ENCODE measurements around the gene ARPP21. TPM values are rescaled to one million over a fixed set of nuclear protein-coding genes. Genes with fewer than 3 reads are reported as not detected.
A peak's percentile ranks its signal among the peaks of the same experiment; 100 is the strongest.
"Not testable (repeated sequence)": the region's sequence is repeated elsewhere in the genome, so short reads cannot be mapped to it uniquely, and the experiment has no call there.

The ARPP21 gene
- under 0.01 and 4.8 TPM in 2 replicates for total RNA-seq (2012; rRNA removed)

DNA sequence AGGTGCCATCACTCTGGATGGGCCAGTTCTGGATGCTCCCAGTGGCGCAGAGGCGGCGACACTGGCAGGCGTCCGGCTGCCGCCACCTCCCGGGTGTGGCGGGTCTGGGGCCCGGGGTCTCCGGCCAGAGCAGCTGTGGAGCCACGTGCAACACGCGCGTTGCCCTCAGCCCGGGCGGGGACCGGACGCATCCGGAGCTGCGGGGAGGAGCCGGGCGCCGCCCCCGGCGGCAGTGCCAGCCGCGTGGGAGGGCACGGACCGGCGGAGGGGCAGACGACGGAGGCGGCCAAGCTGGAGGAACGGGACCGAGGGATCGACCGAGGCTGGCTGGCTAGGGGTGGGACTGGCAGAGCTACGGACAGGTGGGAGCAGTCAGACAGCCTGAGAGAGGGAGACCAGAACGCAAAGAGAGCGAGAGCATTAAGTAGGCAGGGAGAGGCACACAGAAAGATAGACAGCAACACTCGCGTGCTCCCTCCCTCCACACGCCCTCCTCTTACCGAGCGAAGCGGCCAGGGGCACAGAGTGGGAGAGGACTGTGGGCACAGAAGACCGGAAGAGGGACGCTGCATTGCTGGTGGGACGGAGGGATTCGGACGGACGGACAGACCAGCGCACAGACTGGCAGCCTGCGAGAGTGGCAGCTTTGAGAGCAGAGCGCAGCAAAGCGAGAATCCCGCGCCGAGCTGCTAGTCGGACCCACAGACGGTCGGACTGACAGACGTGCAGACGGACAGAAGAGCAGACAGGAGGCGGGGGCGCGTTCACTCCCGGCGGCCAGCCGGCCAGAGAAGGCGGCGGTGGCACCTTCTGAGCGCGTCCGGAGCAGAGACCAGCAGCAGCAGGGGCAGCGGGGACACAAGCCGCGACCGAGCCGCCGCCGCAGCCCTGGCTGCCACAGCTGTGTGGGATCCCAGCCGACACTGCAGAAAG is at the start of gene ARPP21:
Gene ARPP21 (plus strand): TSS at position 272 of the 933 bp plus-strand sequence. CDS start 42,227 bp downstream, outside the sequence.
- H3K9me3 ChIP-seq (replicated peaks; ENCODE audit: low read length), result no peaks in the 10 kb centered on the region
- no peaks in the 10 kb centered on the region for H3K36me3 ChIP-seq (ENCODE audit: insufficient read depth, low read length)
- peaks cover 13% of the 10 kb centered on the region for H3K27me3 ChIP-seq (ENCODE audit: control insufficient read depth, insufficient read depth, low read length)
- H3K4me2 ChIP-seq (ENCODE audit: low read length), result peak within 1 kb of the TSS; percentile 97
- H3K9ac ChIP-seq (ENCODE audit: low read depth, low read length), result peak within 1 kb of the TSS; percentile 54
- peak within 1 kb of the TSS; percentile 80 for H3K4me3 ChIP-seq (ENCODE audit: low read length)
- H3K4me1 ChIP-seq (ENCODE audit: control insufficient read depth, insufficient read depth, low read length), result peaks cover 4% of the 10 kb centered on the region

GRCh38 chr3:35592589-35593295 is 46.6 kb upstream of the ARPP21 start:
- no peak overlapping the region for H3K4me2 ChIP-seq (ENCODE audit: low read length)
- no peaks in the 10 kb centered on the region for H3K4me1 ChIP-seq (ENCODE audit: control insufficient read depth, insufficient read depth, low read length)
- H3K9me3 ChIP-seq (replicated peaks; ENCODE audit: low read length), result no peaks in the 10 kb centered on the region
- no peak overlapping the region for H3K4me3 ChIP-seq (ENCODE audit: low read length)
- no peak overlapping the region for H3K9ac ChIP-seq (ENCODE audit: low read depth, low read length)
- H3K27me3 ChIP-seq (ENCODE audit: control insufficient read depth, insufficient read depth, low read length), result no peaks in the 10 kb centered on the region
- H3K36me3 ChIP-seq (ENCODE audit: insufficient read depth, low read length), result no peaks in the 10 kb centered on the region

- Histone ChIP-seq H3K9ac (ENCODE audit: low read depth, low read length) (no peak overlapping the region), H3K4me3 (ENCODE audit: low read length) (no peak overlapping the region), H3K4me1 (ENCODE audit: control insufficient read depth, insufficient read depth, low read length) (no peaks in the 10 kb centered on the region), H3K9me3 (replicated peaks; ENCODE audit: low read length) (no peaks in the 10 kb centered on the region), H3K27me3 (ENCODE audit: control insufficient read depth, insufficient read depth, low read length) (no peaks in the 10 kb centered on the region), H3K36me3 (ENCODE audit: insufficient read depth, low read length) (no peaks in the 10 kb centered on the region), H3K4me2 (ENCODE audit: low read length) (no peak overlapping the region)
These were observed 44.6 kb upstream of the ARPP21 start for GRCh38 chr3:35594739-35595138.

DNA sequence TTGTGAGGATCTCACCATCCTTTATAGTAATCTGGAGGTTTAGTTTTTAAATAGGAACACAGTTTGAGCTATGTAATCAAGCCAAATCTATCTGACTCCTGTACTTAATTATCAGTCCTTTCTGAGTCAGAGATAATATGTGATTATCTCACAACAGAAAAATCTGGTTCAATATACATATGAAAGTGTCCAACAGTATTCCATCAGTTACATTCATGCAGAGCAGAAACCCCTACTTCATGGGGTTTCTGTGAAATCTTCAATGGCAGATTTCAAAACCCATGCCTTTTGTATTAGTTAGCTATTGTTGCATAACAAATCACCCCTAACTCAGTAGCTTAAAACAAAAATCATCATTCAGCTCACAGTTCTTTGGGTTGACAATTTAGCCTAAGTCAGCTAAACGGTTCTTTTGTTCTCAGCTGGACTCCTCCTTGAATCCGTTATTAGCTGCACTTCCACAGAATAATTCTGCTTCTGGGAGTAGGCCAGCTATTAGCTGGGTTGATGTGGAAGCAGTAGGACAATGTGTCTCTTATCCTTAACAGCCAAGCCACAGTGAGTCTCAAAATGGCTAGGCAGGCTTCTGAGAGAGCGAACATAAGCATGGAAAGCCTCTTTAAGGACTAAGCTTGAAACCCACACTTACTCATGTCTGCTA is 42.9 kb upstream of the ARPP21 start:
- no peaks in the 10 kb centered on the region for H3K4me1 ChIP-seq (ENCODE audit: control insufficient read depth, insufficient read depth, low read length)
- no peaks in the 10 kb centered on the region for H3K36me3 ChIP-seq (ENCODE audit: insufficient read depth, low read length)
- no peak overlapping the region for H3K4me2 ChIP-seq (ENCODE audit: low read length)
- H3K9ac ChIP-seq (ENCODE audit: low read depth, low read length), result no peak overlapping the region
- no peak overlapping the region for H3K4me3 ChIP-seq (ENCODE audit: low read length)
- H3K27me3 ChIP-seq (ENCODE audit: control insufficient read depth, insufficient read depth, low read length), result no peaks in the 10 kb centered on the region
- H3K9me3 ChIP-seq (replicated peaks; ENCODE audit: low read length), result no peaks in the 10 kb centered on the region

DNA sequence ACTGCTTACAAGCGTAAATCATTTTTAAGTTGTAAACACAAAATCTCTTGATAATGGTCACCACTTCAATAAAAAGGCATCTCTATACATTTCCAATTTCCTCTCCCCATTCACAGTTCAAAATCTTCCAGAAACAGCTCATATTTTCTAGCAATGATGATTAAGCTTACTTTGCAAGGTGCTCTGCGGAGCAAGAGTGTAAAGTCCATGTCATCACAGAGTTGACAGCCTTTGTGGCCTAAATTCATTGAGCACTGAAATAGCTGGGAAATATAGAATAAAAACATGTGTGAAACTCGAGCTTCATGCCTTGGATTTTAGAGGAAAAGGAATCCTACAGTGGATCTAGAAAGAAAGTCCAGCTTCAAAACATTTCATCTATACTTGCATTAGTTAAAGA is 41.8 kb upstream of the ARPP21 start:
- H3K27me3 ChIP-seq (ENCODE audit: control insufficient read depth, insufficient read depth, low read length), result no peaks in the 10 kb centered on the region
- H3K4me2 ChIP-seq (ENCODE audit: low read length), result no peak overlapping the region
- H3K4me1 ChIP-seq (ENCODE audit: control insufficient read depth, insufficient read depth, low read length), result no peaks in the 10 kb centered on the region
- H3K4me3 ChIP-seq (ENCODE audit: low read length), result no peak overlapping the region
- H3K9ac ChIP-seq (ENCODE audit: low read depth, low read length), result no peak overlapping the region
- H3K9me3 ChIP-seq (replicated peaks; ENCODE audit: low read length), result no peaks in the 10 kb centered on the region
- H3K36me3 ChIP-seq (ENCODE audit: insufficient read depth, low read length), result no peaks in the 10 kb centered on the region

GRCh38 chr3:35598804-35599203 is 40.5 kb upstream of the ARPP21 start:
- Histone ChIP-seq H3K4me2 (ENCODE audit: low read length) (no peak overlapping the region), H3K4me3 (ENCODE audit: low read length) (no peak overlapping the region), H3K27me3 (ENCODE audit: control insufficient read depth, insufficient read depth, low read length) (no peaks in the 10 kb centered on the region), H3K4me1 (ENCODE audit: control insufficient read depth, insufficient read depth, low read length) (no peaks in the 10 kb centered on the region), H3K9me3 (replicated peaks; ENCODE audit: low read length) (no peaks in the 10 kb centered on the region), H3K9ac (ENCODE audit: low read depth, low read length) (no peak overlapping the region), H3K36me3 (ENCODE audit: insufficient read depth, low read length) (no peaks in the 10 kb centered on the region)

DNA sequence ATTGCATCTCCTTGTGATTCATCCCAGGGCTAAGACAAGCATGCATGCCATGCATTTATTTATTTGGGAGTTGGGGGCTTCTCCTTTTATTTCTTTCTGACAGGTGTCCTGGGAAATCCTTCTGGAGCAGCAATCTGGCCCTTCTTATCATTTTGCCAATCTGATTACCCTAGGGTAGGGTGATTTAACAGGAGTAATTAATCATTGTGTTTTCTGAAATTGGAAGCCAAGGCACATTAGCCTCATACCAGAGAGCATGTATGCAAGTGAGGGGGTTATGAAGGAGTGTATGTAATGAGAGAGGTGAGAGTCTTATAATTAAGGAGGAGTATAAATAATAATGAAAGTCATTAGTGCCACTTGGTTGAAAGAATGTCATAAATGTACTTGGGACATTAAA is 37.4 kb upstream of the ARPP21 start:
- H3K36me3 ChIP-seq (ENCODE audit: insufficient read depth, low read length), result no peaks in the 10 kb centered on the region
- no peak overlapping the region for H3K4me3 ChIP-seq (ENCODE audit: low read length)
- no peaks in the 10 kb centered on the region for H3K4me1 ChIP-seq (ENCODE audit: control insufficient read depth, insufficient read depth, low read length)
- no peak overlapping the region for H3K9ac ChIP-seq (ENCODE audit: low read depth, low read length)
- no peak overlapping the region for H3K4me2 ChIP-seq (ENCODE audit: low read length)
- no peaks in the 10 kb centered on the region for H3K27me3 ChIP-seq (ENCODE audit: control insufficient read depth, insufficient read depth, low read length)
- no peaks in the 10 kb centered on the region for H3K9me3 ChIP-seq (replicated peaks; ENCODE audit: low read length)

DNA sequence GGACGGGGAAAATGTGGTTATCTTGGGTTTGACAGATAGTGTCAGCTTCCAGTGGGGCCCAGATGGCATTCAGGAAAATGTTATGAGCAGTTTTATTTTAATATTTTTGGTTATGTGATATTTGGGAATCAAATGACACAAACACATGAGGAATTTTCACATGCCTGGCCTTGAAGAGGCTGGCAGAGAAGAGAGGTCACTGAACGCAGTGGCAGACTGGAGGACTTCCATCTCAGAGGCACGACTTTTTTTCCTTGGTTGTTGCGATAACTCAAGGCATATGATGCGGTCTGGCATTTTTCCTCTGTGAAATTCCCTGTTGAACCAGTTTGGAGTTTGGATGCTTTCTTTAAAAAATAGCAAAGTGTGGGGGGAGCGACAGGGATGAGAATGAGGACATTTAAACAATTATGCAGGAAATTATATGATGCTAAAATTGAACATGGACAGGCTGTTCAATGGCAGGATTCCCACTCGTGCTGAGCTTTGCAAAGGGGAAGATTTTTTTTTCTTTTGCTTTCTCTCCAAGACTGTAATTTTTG is 36.9 kb upstream of the ARPP21 start:
- H3K9ac ChIP-seq (ENCODE audit: low read depth, low read length), result no peak overlapping the region
- H3K4me3 ChIP-seq (ENCODE audit: low read length), result no peak overlapping the region
- H3K4me2 ChIP-seq (ENCODE audit: low read length), result no peak overlapping the region
- no peaks in the 10 kb centered on the region for H3K9me3 ChIP-seq (replicated peaks; ENCODE audit: low read length)
- H3K4me1 ChIP-seq (ENCODE audit: control insufficient read depth, insufficient read depth, low read length), result no peaks in the 10 kb centered on the region
- no peaks in the 10 kb centered on the region for H3K27me3 ChIP-seq (ENCODE audit: control insufficient read depth, insufficient read depth, low read length)
- H3K36me3 ChIP-seq (ENCODE audit: insufficient read depth, low read length), result no peaks in the 10 kb centered on the region

DNA sequence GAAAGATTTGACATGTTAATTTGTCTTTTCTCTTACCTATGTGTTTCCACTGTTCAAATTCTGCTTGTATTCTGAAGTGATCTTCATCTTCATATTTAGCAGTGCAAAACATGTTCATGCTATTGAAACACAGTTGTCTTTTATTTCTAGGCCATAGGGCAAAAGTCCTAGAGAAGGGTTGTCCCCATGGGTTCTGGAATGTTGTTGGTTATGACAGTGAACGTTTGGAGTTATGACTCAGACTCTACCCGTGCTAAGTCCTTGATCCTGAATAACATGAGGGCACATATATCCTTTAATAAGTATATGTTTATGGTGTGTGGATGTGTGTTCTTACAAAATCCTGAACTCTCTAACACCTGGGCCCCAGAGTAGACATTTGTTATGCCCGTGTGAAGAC is 23.0 kb upstream of the ARPP21 start:
- Histone ChIP-seq H3K9me3 (replicated peaks; ENCODE audit: low read length) (no peaks in the 10 kb centered on the region), H3K4me3 (ENCODE audit: low read length) (no peak overlapping the region), H3K4me2 (ENCODE audit: low read length) (no peak overlapping the region), H3K4me1 (ENCODE audit: control insufficient read depth, insufficient read depth, low read length) (no peaks in the 10 kb centered on the region), H3K9ac (ENCODE audit: low read depth, low read length) (no peak overlapping the region), H3K27me3 (ENCODE audit: control insufficient read depth, insufficient read depth, low read length) (no peaks in the 10 kb centered on the region), H3K36me3 (ENCODE audit: insufficient read depth, low read length) (no peaks in the 10 kb centered on the region)

DNA sequence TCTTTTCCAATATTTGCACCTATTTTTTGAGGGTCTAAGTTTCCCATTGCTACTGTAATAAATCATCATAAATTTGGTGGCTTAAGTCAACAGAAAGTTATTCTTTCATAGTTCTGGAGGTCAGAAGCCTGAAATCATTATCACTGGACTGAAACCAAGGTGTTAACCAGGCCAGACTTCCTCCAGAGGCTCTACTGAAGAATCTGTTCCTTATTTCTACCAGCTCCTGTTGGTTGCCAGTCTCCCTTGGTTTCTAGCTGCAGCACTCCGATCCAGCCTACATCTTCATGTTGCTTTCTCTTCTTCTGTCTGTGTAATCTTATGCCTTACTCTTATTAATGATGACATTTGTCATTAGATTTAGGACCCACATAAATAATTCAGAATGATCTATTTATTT is 22.0 kb upstream of the ARPP21 start:
- no peaks in the 10 kb centered on the region for H3K36me3 ChIP-seq (ENCODE audit: insufficient read depth, low read length)
- no peaks in the 10 kb centered on the region for H3K9me3 ChIP-seq (replicated peaks; ENCODE audit: low read length)
- H3K9ac ChIP-seq (ENCODE audit: low read depth, low read length), result no peak overlapping the region
- H3K4me3 ChIP-seq (ENCODE audit: low read length), result no peak overlapping the region
- H3K4me1 ChIP-seq (ENCODE audit: control insufficient read depth, insufficient read depth, low read length), result no peaks in the 10 kb centered on the region
- no peaks in the 10 kb centered on the region for H3K27me3 ChIP-seq (ENCODE audit: control insufficient read depth, insufficient read depth, low read length)
- H3K4me2 ChIP-seq (ENCODE audit: low read length), result no peak overlapping the region

GRCh38 chr3:35620238-35620637 is 19.1 kb upstream of the ARPP21 start:
- not testable (repeated sequence) for H3K4me2 ChIP-seq (ENCODE audit: low read length); H3K4me1 ChIP-seq (ENCODE audit: control insufficient read depth, insufficient read depth, low read length); H3K36me3 ChIP-seq (ENCODE audit: insufficient read depth, low read length); H3K4me3 ChIP-seq (ENCODE audit: low read length); H3K27me3 ChIP-seq (ENCODE audit: control insufficient read depth, insufficient read depth, low read length); H3K9ac ChIP-seq (ENCODE audit: low read depth, low read length); H3K9me3 ChIP-seq (replicated peaks; ENCODE audit: low read length)
